Peyer's patch (tissue), 4 donors: ENCODE data around the gene TMEM175.

Source experiments
- POLR2A ChIP-seq, 2 donors: fragments of 450-650 bp; IDR thresholded peaks; one replicate each; pipeline ENCODE4 v1.5.1; 2017; ENCODE audit warnings: antibody characterized with exemption in 2 of 2, mild to moderate bottlenecking in 2 of 2, moderate library complexity in 2 of 2
- TF ChIP-seq, protein P1 (sequence below), 6 experiments: fragments of 450-650 bp in 4 of 6; fragments of 200-600 bp in 2 of 6; sonication (generic) in 1 of 6; IDR thresholded peaks; one replicate each; pipeline ENCODE4 v1.5.1; 2017 to 2019; ENCODE audit warnings: antibody characterized with exemption in 6 of 6, mild to moderate bottlenecking in 3 of 6, moderate library complexity in 1 of 6

DNA sequence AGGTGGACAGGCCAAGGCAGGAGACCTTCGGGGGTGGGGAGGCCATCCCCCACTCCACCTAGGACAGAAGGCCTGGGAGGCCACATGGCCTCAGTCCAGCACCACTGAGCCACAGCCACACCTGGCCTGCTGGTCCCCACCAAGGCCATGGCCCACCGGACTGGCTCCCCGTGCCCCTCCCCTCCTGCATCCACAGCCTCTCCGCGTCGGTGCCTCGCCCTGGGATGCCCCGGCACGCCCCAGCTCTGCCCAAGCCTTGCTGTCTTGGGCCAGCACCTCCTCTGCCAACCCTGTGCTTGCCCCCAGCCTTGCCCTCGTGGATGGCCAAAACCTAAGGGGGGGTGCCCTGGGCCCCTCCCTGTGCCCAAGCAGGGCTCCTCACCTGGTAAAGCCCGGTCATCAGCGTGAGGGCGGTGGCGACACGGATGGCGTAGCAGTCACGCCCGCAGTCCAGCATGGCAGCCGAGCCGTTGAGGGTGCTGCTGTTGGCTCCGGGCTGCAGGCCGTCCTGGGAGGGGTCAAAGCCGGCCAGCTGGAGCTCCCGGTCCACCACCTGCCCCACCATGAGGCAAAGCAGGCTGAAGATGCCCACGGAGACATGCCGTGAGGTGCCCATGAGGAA, 58.6 kb downstream of the TMEM175 start:
- TF ChIP-seq, protein P1, sequence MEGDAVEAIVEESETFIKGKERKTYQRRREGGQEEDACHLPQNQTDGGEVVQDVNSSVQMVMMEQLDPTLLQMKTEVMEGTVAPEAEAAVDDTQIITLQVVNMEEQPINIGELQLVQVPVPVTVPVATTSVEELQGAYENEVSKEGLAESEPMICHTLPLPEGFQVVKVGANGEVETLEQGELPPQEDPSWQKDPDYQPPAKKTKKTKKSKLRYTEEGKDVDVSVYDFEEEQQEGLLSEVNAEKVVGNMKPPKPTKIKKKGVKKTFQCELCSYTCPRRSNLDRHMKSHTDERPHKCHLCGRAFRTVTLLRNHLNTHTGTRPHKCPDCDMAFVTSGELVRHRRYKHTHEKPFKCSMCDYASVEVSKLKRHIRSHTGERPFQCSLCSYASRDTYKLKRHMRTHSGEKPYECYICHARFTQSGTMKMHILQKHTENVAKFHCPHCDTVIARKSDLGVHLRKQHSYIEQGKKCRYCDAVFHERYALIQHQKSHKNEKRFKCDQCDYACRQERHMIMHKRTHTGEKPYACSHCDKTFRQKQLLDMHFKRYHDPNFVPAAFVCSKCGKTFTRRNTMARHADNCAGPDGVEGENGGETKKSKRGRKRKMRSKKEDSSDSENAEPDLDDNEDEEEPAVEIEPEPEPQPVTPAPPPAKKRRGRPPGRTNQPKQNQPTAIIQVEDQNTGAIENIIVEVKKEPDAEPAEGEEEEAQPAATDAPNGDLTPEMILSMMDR (IDR thresholded peaks at IDR 0.05): no peak
- TF ChIP-seq POLR2A (IDR thresholded peaks at IDR 0.05): no peak
